ENCODE measurements around the gene PPOX.

- TF ChIP-seq CTCF (IDR thresholded peaks at IDR 0.05): no peak
- no peak for TF ChIP-seq POLR2AphosphoS5 (IDR thresholded peaks at IDR 0.05)
- no peak for TF ChIP-seq POLR2A (IDR thresholded peaks at IDR 0.05)
Measured at GRCh38 chr1:161191971-161192370, 25.7 kb downstream of the PPOX start.
